Right lobe of liver (tissue), 6 donors: ENCODE results near the gene KLF4. TPM values are rescaled to one million over a fixed set of nuclear protein-coding genes. Genes with fewer than 3 reads are reported as not detected.

ENCODE experiments used
- ATAC-seq, 4 donors: fragments of 200-7000 bp; cut with Tn5 transposase; one replicate each; pipeline ENCODE4 v1.9.1; 2020; ENCODE audit warnings: mild to moderate bottlenecking in 4 of 4, moderate library complexity in 4 of 4
- DNase-seq, 3 donors: peaks; one replicate each; pipeline ENCODE4 v3.0.0-alpha.2; 2020
- H3K27ac ChIP-seq, 3 donors: fragments of 200-600 bp; one replicate each; pipeline ENCODE4 v1.8.0; 2022
- H3K27me3 ChIP-seq, 2 donors: fragments of 200-600 bp; one replicate each; pipeline ENCODE4 v1.8.0; 2022
- H3K36me3 ChIP-seq, 4 donors: fragments of 200-600 bp; sonication (generic) in 1 of 4; one replicate each; pipeline versions ENCODE4 v1.5.1 to v1.8.0; 2017 to 2022; ENCODE audit warnings: control low read depth in 1 of 4
- H3K4me1 ChIP-seq, 4 donors: fragments of 200-600 bp; sonication (generic) in 1 of 4; one replicate each; pipeline versions ENCODE4 v1.5.1 to v1.8.0; 2017 to 2022; ENCODE audit warnings: control low read depth in 1 of 4
- H3K4me3 ChIP-seq, 3 donors: fragments of 200-600 bp; one replicate each; pipeline ENCODE4 v1.8.0; 2022
- H3K9me3 ChIP-seq, 4 donors: fragments of 200-600 bp; sonication (generic) in 1 of 4; one replicate each; pipeline versions ENCODE4 v1.5.1 to v1.8.0; 2017 to 2022; ENCODE audit warnings: control low read depth in 1 of 4
- POLR2A ChIP-seq: fragments of 450-650 bp; IDR thresholded peaks from one replicate; pipeline ENCODE4 v1.6.1; 2017; ENCODE audit warnings: antibody characterized with exemption, mild to moderate bottlenecking
- WGBS: methylation state at CpG from one replicate; pipeline ENCODE4 v1.1.6; 2018; ENCODE audit warnings: low coverage, low lambda C conversion rate; ENCODE audit not compliant: insufficient coverage; ENCODE audit errors: missing lambda C conversion rate; 5-methylcytosine and 5-hydroxymethylcytosine counted together
- intact Hi-C, 2 donors: fragments of 100-400 bp; cut with DNase I; formaldehyde crosslinking; loops; one replicate each; pipeline versions ENCODE4 v1.11.2 to v1.14.1; 2022
- total RNA-seq, 6 experiments: library from RNA; depleted of rRNA in 2 of 6; stranded (reverse); fragments of >200 nt in 2 of 6; fragmentation: NEBNext Ultra II Directional in 3 of 6; extraction: Animal tissue kit (Norgen Biotek cat#: 25700) in 3 of 6; gene quantifications; one replicate each; pipeline versions ENCODE4 v1.1.0 to v1.2.4, GENCODE V29; 2016 to 2023
- TF ChIP-seq, protein P1 (sequence below), 4 donors: fragments of 200-600 bp in 3 of 4; fragments of 450-650 bp in 1 of 4; IDR thresholded peaks; one replicate each; pipeline versions ENCODE4 v1.5.1 to v1.8.0; 2016 to 2022; ENCODE audit warnings: antibody characterized with exemption in 4 of 4, mild to moderate bottlenecking in 2 of 4
- donor health status: DM: no; HTN: yes; CAD: no.
- donor health status: DM: no; HTN: no; CAD: no.
- donor health status: DM: no; HTN: no; CAD: no.
- donor health status: DM: no; HTN: yes; CAD: no.
- donor health status: DM: no; HTN: yes; CAD: no.

Gene KLF4
- total RNA-seq, 6 experiments from 2014 or later = 1.5 to 12.4 (median 5.9) TPM

DNA sequence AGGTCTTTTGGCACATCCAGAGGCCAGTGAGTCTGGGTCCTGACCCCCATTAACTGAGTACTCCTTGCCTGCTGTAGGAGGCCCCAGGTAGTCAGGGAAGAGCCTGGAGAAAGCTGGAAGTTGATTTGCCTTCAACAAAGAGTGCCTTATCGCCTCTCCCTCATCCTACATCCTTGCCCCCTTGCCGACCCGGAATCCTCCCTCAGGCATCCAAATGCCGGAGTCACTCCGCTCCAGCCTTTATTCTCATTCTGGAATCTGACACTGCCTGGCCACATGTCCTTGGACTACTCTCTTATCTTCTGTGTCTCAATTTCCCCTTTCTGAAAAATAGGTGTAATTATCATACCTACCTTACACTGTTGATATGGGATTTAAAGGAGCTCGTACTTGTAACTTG, 39.1 kb upstream of the KLF4 start:
- no peak for TF ChIP-seq POLR2A
- TF ChIP-seq, protein P1, sequence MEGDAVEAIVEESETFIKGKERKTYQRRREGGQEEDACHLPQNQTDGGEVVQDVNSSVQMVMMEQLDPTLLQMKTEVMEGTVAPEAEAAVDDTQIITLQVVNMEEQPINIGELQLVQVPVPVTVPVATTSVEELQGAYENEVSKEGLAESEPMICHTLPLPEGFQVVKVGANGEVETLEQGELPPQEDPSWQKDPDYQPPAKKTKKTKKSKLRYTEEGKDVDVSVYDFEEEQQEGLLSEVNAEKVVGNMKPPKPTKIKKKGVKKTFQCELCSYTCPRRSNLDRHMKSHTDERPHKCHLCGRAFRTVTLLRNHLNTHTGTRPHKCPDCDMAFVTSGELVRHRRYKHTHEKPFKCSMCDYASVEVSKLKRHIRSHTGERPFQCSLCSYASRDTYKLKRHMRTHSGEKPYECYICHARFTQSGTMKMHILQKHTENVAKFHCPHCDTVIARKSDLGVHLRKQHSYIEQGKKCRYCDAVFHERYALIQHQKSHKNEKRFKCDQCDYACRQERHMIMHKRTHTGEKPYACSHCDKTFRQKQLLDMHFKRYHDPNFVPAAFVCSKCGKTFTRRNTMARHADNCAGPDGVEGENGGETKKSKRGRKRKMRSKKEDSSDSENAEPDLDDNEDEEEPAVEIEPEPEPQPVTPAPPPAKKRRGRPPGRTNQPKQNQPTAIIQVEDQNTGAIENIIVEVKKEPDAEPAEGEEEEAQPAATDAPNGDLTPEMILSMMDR (IDR thresholded peaks at IDR 0.05) = no peak
- no peak for ATAC-seq
- Histone ChIP-seq H3K9me3 (no peaks in the 10 kb centered on the region), H3K36me3 (no peaks in the 10 kb centered on the region), H3K27me3 (no peaks in the 10 kb centered on the region), H3K4me3 (no peak overlapping the region), H3K27ac (no peak overlapping the region), H3K4me1 (no peaks in the 10 kb centered on the region)
- intact Hi-C loops = no loop called here
- DNase-seq = no peak
- WGBS = 92% methylated on average over 6 of the region's 6 CpGs

DNA sequence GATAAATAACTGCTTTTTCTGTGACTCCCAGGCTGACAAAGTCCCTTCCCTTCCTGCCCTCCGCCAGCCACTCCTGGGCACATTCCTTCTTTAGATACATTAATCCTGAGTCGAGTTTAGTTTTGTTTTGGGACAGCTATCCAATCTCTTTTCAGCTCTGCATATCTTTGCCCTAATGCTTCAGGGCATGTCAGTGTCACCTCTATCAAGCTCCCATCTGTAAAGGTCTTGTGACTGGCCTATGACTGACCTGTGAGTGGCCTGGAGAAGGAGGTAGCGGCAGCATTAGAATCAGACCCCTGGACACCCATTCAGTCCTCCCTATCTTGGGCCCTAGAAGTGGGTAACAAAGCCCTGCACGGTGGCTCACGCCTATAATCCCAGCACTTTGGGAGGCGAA, 34.0 kb upstream of the KLF4 start:
- ATAC-seq = no peak
- intact Hi-C loops = no loop called here
- Histone ChIP-seq H3K27me3 (no peaks in the 10 kb centered on the region), H3K27ac (no peak overlapping the region), H3K9me3 (no peaks in the 10 kb centered on the region), H3K4me1 (no peaks in the 10 kb centered on the region), H3K36me3 (no peaks in the 10 kb centered on the region), H3K4me3 (no peak overlapping the region)
- no peak for TF ChIP-seq POLR2A
- DNase-seq = no peak
- 85% methylated on average over 6 of the region's 6 CpGs for WGBS

- no peak for TF ChIP-seq POLR2A
- TF ChIP-seq, protein P1 (IDR thresholded peaks at IDR 0.05) = no peak
- Histone ChIP-seq H3K27me3 (no peaks in the 10 kb centered on the region), H3K4me3 (no peak overlapping the region), H3K9me3 (no peaks in the 10 kb centered on the region), H3K36me3 (no peaks in the 10 kb centered on the region), H3K27ac (no peak overlapping the region), H3K4me1 (no peaks in the 10 kb centered on the region)
- no peak for DNase-seq
- intact Hi-C loops = no loop called here
- no peak for ATAC-seq
- 88% methylated on average over 1 of the region's 1 CpG for WGBS
Observed at GRCh38 chr9:107520186-107520585, 30.6 kb upstream of the KLF4 start.

DNA sequence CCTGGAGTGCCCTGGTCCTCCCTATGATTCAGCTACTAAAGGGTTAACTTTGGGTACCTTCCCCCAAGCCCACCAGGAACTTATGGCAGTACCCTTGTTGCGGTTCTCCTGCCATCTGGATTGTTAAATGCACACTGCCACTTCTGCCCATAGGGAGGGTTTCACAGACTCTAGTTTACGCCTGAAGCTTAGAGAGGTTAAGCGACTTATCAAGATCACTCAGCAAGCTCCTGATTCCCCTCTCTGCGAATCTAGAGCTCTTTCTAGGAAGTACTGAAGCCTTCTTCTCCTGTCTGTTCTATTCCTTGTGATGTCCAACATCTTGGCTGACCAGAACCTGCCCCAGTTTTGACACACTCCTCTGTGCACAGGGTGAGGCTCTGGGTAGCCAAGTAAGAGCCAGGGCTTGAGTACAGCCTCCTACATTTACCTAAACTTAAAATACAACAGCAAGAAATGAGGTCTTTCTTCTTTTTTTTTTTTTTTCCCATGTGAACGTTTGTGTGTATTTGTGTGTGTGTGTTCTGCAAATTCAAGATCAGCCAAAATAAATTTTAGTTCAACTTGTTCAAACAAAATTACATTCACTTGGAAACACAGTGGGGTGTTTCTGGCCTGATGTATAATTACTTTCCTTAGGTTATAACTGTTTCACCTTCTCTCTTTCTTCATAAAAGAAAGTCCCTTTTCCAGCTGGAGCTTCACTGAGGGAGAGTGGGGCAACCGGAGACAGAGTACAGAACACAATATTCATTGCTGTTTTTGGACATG, 28.7 kb upstream of the KLF4 start:
- TF ChIP-seq, protein P1 (IDR thresholded peaks at IDR 0.05) = no peak
- no peak for TF ChIP-seq POLR2A
- DNase-seq (no peak), ATAC-seq (peak; percentile 46 to 71 (median 66))
- Histone ChIP-seq H3K9me3 (no peaks in the 10 kb centered on the region), H3K36me3 (no peaks in the 10 kb centered on the region), H3K4me1 (no peaks in the 10 kb centered on the region), H3K27ac (no peak overlapping the region), H3K4me3 (no peak overlapping the region), H3K27me3 (no peaks in the 10 kb centered on the region)
- intact Hi-C loops = no loop called here
- 27% methylated on average over 6 of the region's 6 CpGs for WGBS

GRCh38 chr9:107513464-107514100, 24.0 kb upstream of the KLF4 start:
- peak in 2 of 4 donors; percentile 15 to 36 for ATAC-seq
- Histone ChIP-seq H3K27me3 (no peaks in the 10 kb centered on the region), H3K9me3 (no peaks in the 10 kb centered on the region), H3K4me1 (no peaks in the 10 kb centered on the region), H3K27ac (no peak overlapping the region), H3K4me3 (no peak overlapping the region), H3K36me3 (no peaks in the 10 kb centered on the region)
- no peak for TF ChIP-seq POLR2A
- TF ChIP-seq, protein P1 (IDR thresholded peaks at IDR 0.05) = no peak
- intact Hi-C loops = no loop called here
- WGBS = 66% methylated on average over 2 of the region's 2 CpGs
- DNase-seq = no peak
